Stimulated activated naive CD8-positive, alpha-beta T cell treated with anti-CD3 and anti-CD28 coated beads, Interleukin-15, amount 100 ng/mL, for 72 hours (primary cell): ENCODE data around the gene CORO7.

ENCODE experiments used
- ATAC-seq: fragments of 150-1000 bp; cut with Tn5 transposase; 2 replicates; pipeline ENCODE4 v1.10.0; 2021; ENCODE audit warnings: mild to moderate bottlenecking, moderate library complexity
- DNase-seq, 2 donors: peaks; one replicate each; pipeline ENCODE4 v3.0.0; 2021 to 2022
- H3K27ac Mint-ChIP-seq, 2 donors: one replicate each; pipeline ENCODE4 v1.8.0; 2022; ENCODE audit warnings: mild to moderate bottlenecking in 2 of 2, mixed read lengths in 2 of 2, moderate library complexity in 2 of 2
- H3K27me3 Mint-ChIP-seq: one replicate; pipeline ENCODE4 v1.8.0; 2022; ENCODE audit warnings: mixed read lengths
- H3K4me1 Mint-ChIP-seq: one replicate; pipeline ENCODE4 v1.8.0; 2022; ENCODE audit warnings: mild to moderate bottlenecking, mixed read lengths
- H3K4me3 Mint-ChIP-seq, 2 donors: one replicate each; pipeline ENCODE4 v1.8.0; 2022; ENCODE audit warnings: mild to moderate bottlenecking in 2 of 2, mixed read lengths in 2 of 2, moderate library complexity in 1 of 2
- H3K9me3 Mint-ChIP-seq, 2 donors: one replicate each; pipeline ENCODE4 v1.8.0; 2022; ENCODE audit warnings: mixed read lengths in 2 of 2

Gene CORO7

DNA sequence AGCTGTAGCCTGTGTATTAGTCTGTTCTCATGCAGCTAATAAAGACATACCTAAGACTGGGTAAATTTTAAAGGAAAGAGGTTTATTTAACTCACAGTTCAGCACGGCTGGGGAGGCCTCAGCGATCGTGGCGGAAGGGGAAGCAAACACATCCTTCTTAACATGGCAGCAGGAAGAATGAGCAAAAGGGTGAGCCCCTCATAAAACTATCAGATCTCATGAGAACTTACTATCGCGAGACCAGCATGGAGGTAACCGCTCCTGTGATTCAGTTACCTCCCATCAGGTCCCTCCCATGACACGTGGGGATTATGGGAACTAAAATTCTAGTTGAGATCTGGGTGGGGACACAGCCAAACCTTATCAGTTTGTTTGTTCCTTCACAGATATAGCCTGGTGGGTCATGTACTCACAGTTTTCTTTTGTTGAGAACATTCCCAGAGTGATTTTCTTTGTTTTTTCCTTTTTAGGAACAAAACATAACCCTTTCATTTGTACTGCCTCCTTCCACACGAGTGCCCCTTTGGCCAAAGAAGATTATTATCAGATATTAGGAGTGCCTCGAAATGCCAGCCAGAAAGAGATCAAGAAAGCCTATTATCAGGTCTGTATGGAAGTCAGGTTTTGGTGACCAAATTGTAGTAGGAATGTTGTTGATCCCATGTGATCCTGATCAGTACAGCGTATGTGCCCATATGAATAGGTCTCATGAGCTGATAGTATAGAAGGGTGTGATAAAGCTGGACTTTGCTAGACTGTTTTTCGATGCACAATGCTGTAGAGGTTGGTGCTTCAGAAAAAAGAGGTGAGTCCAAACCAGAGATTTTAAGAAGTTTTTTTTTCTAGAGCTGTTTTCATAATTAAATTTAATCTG, 17.8 kb upstream of the CORO7 start:
- H3K27ac Mint-ChIP-seq: peak overlapping the region; percentile 56 to 57

GRCh38 chr16:4433228-4433627, 16.8 kb upstream of the CORO7 start:
- H3K9me3 Mint-ChIP-seq: no peaks in the 10 kb centered on the region
- peak overlapping the region; percentile 52 to 64 for H3K27ac Mint-ChIP-seq
- no peak for ATAC-seq
- DNase-seq: no peak
- no peaks in the 10 kb centered on the region for H3K27me3 Mint-ChIP-seq
- no peak overlapping the region for H3K4me3 Mint-ChIP-seq
- H3K4me1 Mint-ChIP-seq: peaks cover 37% of the 10 kb centered on the region

More for the DNA sequence above, 17.8 kb upstream of the CORO7 start:
- Mint-ChIP-seq H3K4me1 (peaks cover 27% of the 10 kb centered on the region), H3K9me3 (no peaks in the 10 kb centered on the region), H3K27me3 (no peaks in the 10 kb centered on the region), H3K4me3 (no peak overlapping the region)
- ATAC-seq (no peak), DNase-seq (no peak)

DNA sequence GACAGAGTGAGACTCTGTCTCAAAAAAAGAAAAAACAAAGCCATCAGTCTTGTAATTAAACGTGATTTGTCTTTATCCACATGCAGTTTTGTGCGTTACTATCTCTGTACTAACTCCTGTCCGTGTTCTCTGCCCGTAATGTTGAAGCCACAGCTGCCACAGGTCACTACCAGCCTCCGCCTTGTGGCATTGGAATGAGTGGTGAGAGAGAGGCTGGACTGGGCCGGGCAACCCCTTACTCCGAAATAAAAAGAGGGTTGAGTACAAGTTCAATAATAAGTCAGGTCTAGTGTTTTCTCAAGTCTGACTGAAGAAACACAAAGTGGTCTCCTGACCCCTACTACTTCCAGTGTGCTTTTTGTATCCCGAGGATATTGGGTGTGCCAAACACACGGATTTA, 14.6 kb upstream of the CORO7 start:
- no peaks in the 10 kb centered on the region for H3K27me3 Mint-ChIP-seq
- no peak for DNase-seq
- H3K9me3 Mint-ChIP-seq: no peaks in the 10 kb centered on the region
- H3K27ac Mint-ChIP-seq: peak overlapping the region in 1 of 2 donors; percentile 57
- no peak for ATAC-seq
- H3K4me3 Mint-ChIP-seq: no peak overlapping the region
- peaks cover 57% of the 10 kb centered on the region for H3K4me1 Mint-ChIP-seq

DNA sequence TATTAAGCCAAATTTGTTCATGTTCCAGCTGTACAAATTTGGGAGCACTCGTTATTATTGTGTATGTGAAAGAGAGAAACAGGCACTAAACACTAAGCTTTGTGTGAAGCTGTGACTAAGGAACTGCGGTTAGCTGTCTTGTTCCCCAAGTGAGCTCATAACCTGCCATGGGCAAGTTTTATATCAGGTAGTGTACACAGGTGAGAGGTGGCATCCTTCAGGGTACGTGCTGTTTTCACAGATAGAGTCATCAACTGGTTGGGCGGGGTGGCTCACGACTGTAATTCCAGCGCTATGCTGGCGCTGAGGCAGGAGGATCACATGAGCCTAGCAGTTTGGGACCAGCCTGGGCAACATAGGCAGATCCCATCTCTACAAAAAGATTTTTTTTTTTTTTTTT, 12.1 kb upstream of the CORO7 start:
- DNase-seq (no peak), ATAC-seq (no peak)
- Mint-ChIP-seq H3K27me3 (no peaks in the 10 kb centered on the region), H3K9me3 (no peaks in the 10 kb centered on the region), H3K4me1 (peaks cover 54% of the 10 kb centered on the region), H3K4me3 (peak overlapping the region in 1 of 2 donors; percentile 25), H3K27ac (peak overlapping the region in 1 of 2 donors; percentile 61)

- DNase-seq (no peak), ATAC-seq (no peak)
- H3K9me3 Mint-ChIP-seq: no peaks in the 10 kb centered on the region
- peak overlapping the region; percentile 97 to 98 for H3K4me3 Mint-ChIP-seq
- H3K27me3 Mint-ChIP-seq: no peaks in the 10 kb centered on the region
- H3K4me1 Mint-ChIP-seq: peaks cover 52% of the 10 kb centered on the region
- H3K27ac Mint-ChIP-seq: peak overlapping the region; percentile 100
Measured at GRCh38 chr16:4426722-4427372, 10.5 kb upstream of the CORO7 start.

DNA sequence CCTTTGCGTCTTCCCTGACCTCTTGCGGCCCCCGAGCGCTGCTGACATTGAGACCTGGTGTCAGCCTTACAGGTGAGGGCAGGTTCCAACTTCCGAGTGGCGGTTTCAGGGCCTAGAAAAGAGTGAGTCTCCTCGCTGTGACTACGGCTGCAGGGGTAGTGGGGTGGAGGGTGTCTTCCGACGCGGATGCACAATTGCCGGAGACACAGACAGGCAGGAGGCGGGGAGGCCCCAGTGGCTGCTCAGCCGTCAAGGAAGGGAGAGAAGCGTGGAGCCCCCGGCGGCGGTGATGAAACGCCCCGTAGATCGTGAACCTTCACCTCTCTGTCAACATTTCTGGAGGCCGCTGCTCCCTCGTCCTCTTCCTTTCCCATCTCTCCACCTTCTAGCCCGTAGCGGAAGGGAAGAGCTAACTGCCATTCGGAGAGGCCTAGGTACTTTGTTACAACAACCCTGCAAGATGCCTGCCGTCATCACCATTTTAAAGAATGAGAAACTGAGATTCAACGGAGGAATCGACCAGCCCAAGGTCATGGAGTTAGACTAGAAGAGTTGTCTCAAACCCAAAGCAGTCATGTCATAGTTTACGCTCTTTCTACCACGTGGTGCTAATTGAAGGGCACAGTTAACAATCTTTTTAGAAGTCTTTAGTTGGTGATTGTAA, 9.8 kb upstream of the CORO7 start:
- no peaks in the 10 kb centered on the region for H3K9me3 Mint-ChIP-seq
- H3K4me1 Mint-ChIP-seq: peaks cover 50% of the 10 kb centered on the region
- peak; percentile 59 for ATAC-seq
- peak overlapping the region; percentile 97 to 98 for H3K4me3 Mint-ChIP-seq
- peak overlapping the region; percentile 100 for H3K27ac Mint-ChIP-seq
- no peak for DNase-seq
- H3K27me3 Mint-ChIP-seq: no peaks in the 10 kb centered on the region

- H3K4me3 Mint-ChIP-seq: peak within 1 kb of the TSS; percentile 97 to 98
- ATAC-seq (peak; percentile 94), DNase-seq (peak; percentile 92 to 93)
- no peaks in the 10 kb centered on the region for H3K27me3 Mint-ChIP-seq
- H3K27ac Mint-ChIP-seq: peak within 1 kb of the TSS; percentile 100
- H3K9me3 Mint-ChIP-seq: no peaks in the 10 kb centered on the region
- H3K4me1 Mint-ChIP-seq: peaks cover 46% of the 10 kb centered on the region
Measured at GRCh38 chr16:4425378-4426020, 9.1 kb upstream of the CORO7 start, which contains the start of gene DNAJA3. Gene DNAJA3, plus strand, starts transcription at chr16:4425868. Its CDS starts 14 bp downstream, at chr16:4425882.

DNA sequence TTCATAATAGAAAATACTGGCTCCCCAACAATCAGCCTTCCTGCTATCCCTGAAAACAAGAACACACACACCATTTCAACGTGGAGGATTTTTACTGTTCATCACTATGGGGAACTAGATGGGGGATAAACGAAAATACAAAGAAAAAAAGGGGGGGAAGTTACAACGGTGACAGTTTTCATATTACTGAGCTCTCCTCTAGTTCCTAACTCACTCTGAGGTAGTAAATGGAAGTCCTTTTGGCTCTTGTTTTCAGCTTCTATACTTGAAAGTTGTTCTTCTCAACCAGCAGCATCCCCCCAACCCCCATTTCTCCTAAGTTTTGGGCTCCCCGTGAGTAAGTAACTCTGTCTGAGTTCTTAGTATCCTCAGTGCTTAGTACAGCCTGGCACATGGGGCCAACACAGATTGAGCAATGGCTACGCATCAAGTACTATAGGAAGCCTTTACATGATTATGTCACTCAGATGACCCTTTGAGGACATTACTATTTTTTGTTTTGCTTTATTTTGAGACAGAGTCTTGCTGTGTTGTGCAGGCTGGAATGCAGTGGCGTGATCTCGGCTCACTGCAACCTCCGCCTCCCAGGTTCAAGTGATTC, 4.2 kb upstream of the CORO7 start:
- H3K4me3 Mint-ChIP-seq: no peak overlapping the region
- no peak overlapping the region for H3K27ac Mint-ChIP-seq
- no peak for DNase-seq

DNA sequence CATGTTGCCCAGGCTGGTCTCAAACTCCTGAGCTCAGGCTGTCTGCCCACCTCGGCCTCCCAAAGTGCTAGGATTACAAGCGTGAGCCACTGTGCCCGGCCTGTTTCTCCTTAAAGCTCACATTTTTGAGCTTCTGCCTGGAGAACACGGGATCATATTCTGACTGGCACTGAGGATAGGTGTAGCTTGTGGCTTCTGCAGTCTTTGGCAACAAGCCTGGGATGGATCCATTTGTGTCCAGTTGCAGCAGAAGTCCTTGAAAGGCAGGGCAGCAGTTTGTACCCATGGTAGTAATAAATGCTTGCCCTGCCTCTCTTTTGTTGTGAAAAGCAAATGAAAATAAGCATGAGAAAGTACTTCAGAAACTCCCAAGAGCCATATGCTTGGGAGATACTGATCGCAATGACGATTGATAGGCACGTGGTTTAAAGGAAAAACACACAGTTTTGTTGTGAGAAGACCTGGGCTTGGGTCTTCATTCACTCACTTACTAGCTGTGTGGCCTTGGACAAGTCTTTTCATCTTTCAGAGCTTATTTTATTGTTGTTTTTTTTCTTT, 3.1 kb upstream of the CORO7 start:
- DNase-seq: no peak
- Mint-ChIP-seq H3K4me3 (no peak overlapping the region), H3K27ac (no peak overlapping the region), H3K4me1 (peaks cover 26% of the 10 kb centered on the region), H3K9me3 (no peaks in the 10 kb centered on the region), H3K27me3 (no peaks in the 10 kb centered on the region)
- no peak for ATAC-seq

More for the DNA sequence above, 4.2 kb upstream of the CORO7 start:
- no peaks in the 10 kb centered on the region for H3K9me3 Mint-ChIP-seq
- ATAC-seq: no peak
- no peaks in the 10 kb centered on the region for H3K27me3 Mint-ChIP-seq
- H3K4me1 Mint-ChIP-seq: peaks cover 21% of the 10 kb centered on the region

DNA sequence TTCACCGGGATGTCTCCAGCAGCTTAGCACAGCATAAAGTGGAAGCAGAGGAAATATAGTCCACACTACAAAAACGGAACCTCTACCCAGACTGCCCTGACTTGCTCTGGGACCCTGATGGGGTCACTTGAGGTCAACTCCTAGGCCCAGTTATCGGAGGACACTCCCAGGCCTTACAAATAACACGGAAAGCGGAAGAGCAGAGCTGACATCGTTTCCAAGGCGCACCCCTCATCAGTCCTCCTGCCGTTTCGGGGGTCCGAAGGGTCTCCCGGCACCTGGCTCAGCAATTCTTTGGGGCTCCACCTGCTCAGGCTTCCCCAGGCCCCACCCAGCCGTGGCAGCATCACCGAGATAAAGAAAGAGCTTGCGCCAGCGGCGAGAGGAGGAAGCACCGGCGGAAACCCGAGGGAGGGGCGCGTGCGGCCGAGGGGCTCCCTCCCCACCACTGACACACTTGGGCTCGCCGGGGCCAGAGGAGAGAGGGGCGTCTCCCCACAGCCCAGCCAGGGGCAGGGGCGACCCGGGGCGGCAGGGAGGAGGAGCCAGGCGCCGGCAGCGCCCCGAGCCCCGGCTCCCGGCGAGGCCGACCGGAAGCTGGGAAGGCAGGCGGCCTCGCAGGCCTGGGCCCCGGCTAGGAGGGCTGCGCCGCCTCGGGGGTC, 727 bp downstream of the CORO7 start:
- Mint-ChIP-seq H3K4me3 (peak overlapping the region; percentile 87), H3K9me3 (no peaks in the 10 kb centered on the region), H3K27me3 (no peaks in the 10 kb centered on the region), H3K27ac (peak overlapping the region; percentile 98), H3K4me1 (peaks cover 52% of the 10 kb centered on the region)
- ATAC-seq (peak; percentile 24), DNase-seq (peak; percentile 64 to 76)

- peak overlapping the region; percentile 98 for H3K27ac Mint-ChIP-seq
- H3K27me3 Mint-ChIP-seq: no peaks in the 10 kb centered on the region
- peaks cover 65% of the 10 kb centered on the region for H3K4me1 Mint-ChIP-seq
- ATAC-seq (peak; percentile 85), DNase-seq (peak; percentile 82 to 94)
- H3K9me3 Mint-ChIP-seq: no peaks in the 10 kb centered on the region
- H3K4me3 Mint-ChIP-seq: peak overlapping the region; percentile 87
Measured at GRCh38 chr16:4414187-4414917, 2.0 kb downstream of the CORO7 start.

DNA sequence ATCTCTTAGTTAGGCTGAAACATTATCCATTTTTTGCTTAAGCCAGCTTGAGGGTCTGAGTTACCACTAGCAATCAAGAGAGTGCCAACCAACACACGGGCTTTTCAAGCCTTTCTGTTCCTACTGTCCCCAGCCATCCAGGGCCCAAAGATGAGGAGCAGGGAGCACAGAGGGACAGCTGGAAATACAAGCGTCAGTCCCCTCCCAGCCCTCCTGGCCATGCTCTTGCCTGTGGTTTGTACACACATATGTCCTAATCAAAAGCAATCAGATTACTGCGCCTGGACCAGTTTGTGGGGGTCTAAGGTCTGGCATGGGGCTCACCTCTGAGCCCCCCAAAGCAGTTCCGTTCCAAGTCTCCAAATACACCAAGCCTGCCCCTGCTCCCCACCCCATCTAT, 3.5 kb downstream of the CORO7 start:
- DNase-seq: no peak
- Mint-ChIP-seq H3K4me3 (peak overlapping the region in 1 of 2 donors; percentile 10), H3K4me1 (peaks cover 65% of the 10 kb centered on the region), H3K9me3 (no peaks in the 10 kb centered on the region), H3K27me3 (no peaks in the 10 kb centered on the region), H3K27ac (no peak overlapping the region)
- no peak for ATAC-seq

- Mint-ChIP-seq H3K4me1 (peaks cover 65% of the 10 kb centered on the region), H3K4me3 (no peak overlapping the region), H3K27me3 (no peaks in the 10 kb centered on the region), H3K27ac (no peak overlapping the region), H3K9me3 (no peaks in the 10 kb centered on the region)
- DNase-seq (no peak), ATAC-seq (no peak)
Measured at GRCh38 chr16:4412159-4412558, 4.2 kb downstream of the CORO7 start.

GRCh38 chr16:4411684-4412083, 4.7 kb downstream of the CORO7 start:
- Mint-ChIP-seq H3K9me3 (no peaks in the 10 kb centered on the region), H3K4me1 (peaks cover 62% of the 10 kb centered on the region), H3K27me3 (no peaks in the 10 kb centered on the region), H3K4me3 (no peak overlapping the region), H3K27ac (no peak overlapping the region)
- DNase-seq (no peak), ATAC-seq (no peak)
